Measurements from ENCODE around the gene RPS15A.

Gene RPS15A

GRCh38 chr16:18799500-18799899 lies 9.4 kb upstream of the RPS15A start:
- DNase-seq (ENCODE audit: insufficient read length, low spot score) = no peak
- no peak for FAIRE-seq
- no peak for TF ChIP-seq CTCF (IDR thresholded peaks at IDR 0.05; ENCODE audit: insufficient read depth, missing control alignments)

- no peak for TF ChIP-seq CTCF (IDR thresholded peaks at IDR 0.05; ENCODE audit: insufficient read depth, missing control alignments)
- DNase-seq (ENCODE audit: insufficient read length, low spot score) (no peak), FAIRE-seq (no peak)
Observed at GRCh38 chr16:18797746-18798145, 7.6 kb upstream of the RPS15A start.

- TF ChIP-seq CTCF (IDR thresholded peaks at IDR 0.05; ENCODE audit: insufficient read depth, missing control alignments) = no peak
- FAIRE-seq (no peak), DNase-seq (ENCODE audit: insufficient read length, low spot score) (no peak)
Observed at GRCh38 chr16:18796377-18796776, 6.2 kb upstream of the RPS15A start.

- no peak for FAIRE-seq
- no peak for TF ChIP-seq CTCF (IDR thresholded peaks at IDR 0.05; ENCODE audit: insufficient read depth, missing control alignments)
- DNase-seq (ENCODE audit: insufficient read length, low spot score) = no peak
Observed at GRCh38 chr16:18792836-18793433, 2.8 kb upstream of the RPS15A start.

- FAIRE-seq = no peak
- no peak for TF ChIP-seq CTCF (IDR thresholded peaks at IDR 0.05; ENCODE audit: insufficient read depth, missing control alignments)
- DNase-seq (ENCODE audit: insufficient read length, low spot score) = no peak
Observed at GRCh38 chr16:18789515-18789849, 652 bp downstream of the RPS15A start.

- FAIRE-seq (no peak), DNase-seq (ENCODE audit: insufficient read length, low spot score) (no peak)
- TF ChIP-seq CTCF (IDR thresholded peaks at IDR 0.05; ENCODE audit: insufficient read depth, missing control alignments) = no peak
Observed at GRCh38 chr16:18788828-18789514, 1.2 kb downstream of the RPS15A start.

- DNase-seq (ENCODE audit: insufficient read length, low spot score) (no peak), FAIRE-seq (no peak)
- no peak for TF ChIP-seq CTCF (IDR thresholded peaks at IDR 0.05; ENCODE audit: insufficient read depth, missing control alignments)
Observed at GRCh38 chr16:18784917-18785623, 5.1 kb downstream of the RPS15A start.
